Measurements from ENCODE around the gene KCNG2.
A peak's percentile ranks its signal among the peaks of the same experiment; 100 is the strongest.

The KCNG2 gene

DNA sequence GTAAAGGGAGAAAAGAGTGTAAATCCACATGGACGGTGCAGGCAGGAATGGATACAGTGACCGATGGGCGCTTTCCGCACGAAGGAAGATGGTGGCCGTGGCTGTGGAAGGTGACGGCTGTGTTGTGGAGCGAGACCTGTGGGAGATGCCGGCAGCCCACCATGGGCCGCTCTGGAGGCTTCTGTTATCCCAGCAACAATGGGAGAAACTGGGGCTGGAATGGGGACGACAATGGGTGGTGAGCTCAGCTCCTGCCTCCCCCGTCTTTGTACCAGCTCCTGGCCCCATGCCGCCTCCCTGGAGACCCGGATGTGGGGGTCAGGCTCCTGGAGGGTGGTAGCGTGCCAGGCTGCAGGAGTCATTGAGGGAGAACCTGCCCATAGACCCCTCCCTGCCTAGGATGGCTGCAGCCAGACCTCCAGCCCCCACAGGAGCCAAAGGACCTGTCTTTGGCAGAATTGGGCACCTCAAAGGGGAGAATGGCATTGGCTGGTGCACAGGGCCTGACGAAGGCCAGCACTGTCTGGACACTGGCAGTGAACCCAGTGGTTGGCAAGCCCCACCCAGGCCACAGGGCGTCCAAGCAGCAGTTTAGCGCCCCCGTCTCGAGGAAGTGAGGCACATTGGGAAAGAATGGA, 81.1 kb downstream of the KCNG2 start:
- H3K9ac ChIP-seq, result no peak overlapping the region
- H3K4me2 ChIP-seq, result no peak overlapping the region
- no peak for TF ChIP-seq Cebpa-rat (IDR thresholded peaks at IDR 0.05)
- 0 out of 22 replicates have a peak, but pooled peaks cover 0 to 13% (median 0%) of the 10 kb centered on the region in 11 experiments for H4K20me1 ChIP-seq
- H3K9me3 ChIP-seq (replicated peaks in 1 of 11), result peaks cover 0 to 13% (median 6%) of the 10 kb centered on the region in 11 experiments; a peak in 8 of 22 replicates
- H3K36me3 ChIP-seq, result no peaks in the 10 kb centered on the region
- H3K27me3 ChIP-seq, result no peaks in the 10 kb centered on the region
- H3K4me1 ChIP-seq, result peaks cover 0 to 1% (median 0%) of the 10 kb centered on the region in 10 experiments; a peak in 1 of 20 replicates
- H3K27ac ChIP-seq, result no peak overlapping the region
- no peak overlapping the region for H3K4me3 ChIP-seq

DNA sequence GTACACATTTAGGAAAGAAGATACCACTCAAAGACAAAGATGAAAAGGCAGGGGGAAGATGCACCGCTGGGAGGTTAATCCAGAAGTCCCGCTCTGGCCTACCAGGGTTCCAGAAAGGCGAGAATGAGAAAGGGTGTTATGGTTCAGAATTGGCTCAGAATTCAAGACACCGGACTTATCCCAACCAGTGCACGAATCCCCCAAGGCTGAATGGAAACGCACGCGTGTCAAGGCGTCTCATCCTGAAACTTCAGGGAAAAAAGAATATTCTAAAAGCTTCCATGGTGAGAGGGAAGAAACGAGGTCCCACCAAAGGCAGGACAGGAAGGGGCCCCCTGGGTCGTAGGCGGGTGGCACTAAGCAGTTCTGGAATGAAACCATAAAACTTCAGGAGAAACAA, 81.8 kb downstream of the KCNG2 start:
- Histone ChIP-seq H3K4me2 (no peak overlapping the region), H3K4me1 (peaks cover 3 to 9% (median 5%) of the 10 kb centered on the region in 10 experiments; a peak in 17 of 20 replicates), H3K27ac (no peak overlapping the region), H3K27me3 (peaks cover 0 to 5% (median 0%) of the 10 kb centered on the region in 11 experiments; a peak in 2 of 22 replicates), H3K9ac (no peak overlapping the region), H3K9me3 (replicated peaks in 1 of 11) (peaks cover 0 to 13% (median 6%) of the 10 kb centered on the region in 11 experiments; a peak in 8 of 22 replicates), H3K36me3 (no peaks in the 10 kb centered on the region), H4K20me1 (peaks cover 0 to 13% (median 0%) of the 10 kb centered on the region in 11 experiments; a peak in 1 of 22 replicates), H3K4me3 (no peak overlapping the region)
- no peak for TF ChIP-seq Cebpa-rat (IDR thresholded peaks at IDR 0.05)

DNA sequence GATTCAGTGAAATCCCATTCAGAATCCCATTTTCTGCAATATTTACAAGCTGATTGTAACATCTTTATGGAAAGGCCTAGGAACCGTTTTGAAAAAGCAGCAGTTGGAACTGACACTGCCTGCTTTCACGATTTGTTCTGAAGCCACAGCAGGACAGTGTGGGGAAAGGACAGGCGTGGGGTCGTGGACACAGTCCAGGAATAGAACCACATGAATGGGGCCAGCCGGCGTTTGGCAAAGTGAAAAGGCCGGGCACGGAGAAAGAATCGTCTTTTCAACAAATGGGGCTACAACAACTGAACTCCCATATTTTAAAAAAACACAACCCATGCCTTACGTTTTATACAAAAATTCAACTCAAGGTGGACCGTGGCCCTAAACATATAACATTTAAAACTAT, 84.0 kb downstream of the KCNG2 start:
- H3K36me3 ChIP-seq, result no peaks in the 10 kb centered on the region
- no peak for TF ChIP-seq Cebpa-rat (IDR thresholded peaks at IDR 0.05)
- no peak overlapping the region for H3K9ac ChIP-seq

DNA sequence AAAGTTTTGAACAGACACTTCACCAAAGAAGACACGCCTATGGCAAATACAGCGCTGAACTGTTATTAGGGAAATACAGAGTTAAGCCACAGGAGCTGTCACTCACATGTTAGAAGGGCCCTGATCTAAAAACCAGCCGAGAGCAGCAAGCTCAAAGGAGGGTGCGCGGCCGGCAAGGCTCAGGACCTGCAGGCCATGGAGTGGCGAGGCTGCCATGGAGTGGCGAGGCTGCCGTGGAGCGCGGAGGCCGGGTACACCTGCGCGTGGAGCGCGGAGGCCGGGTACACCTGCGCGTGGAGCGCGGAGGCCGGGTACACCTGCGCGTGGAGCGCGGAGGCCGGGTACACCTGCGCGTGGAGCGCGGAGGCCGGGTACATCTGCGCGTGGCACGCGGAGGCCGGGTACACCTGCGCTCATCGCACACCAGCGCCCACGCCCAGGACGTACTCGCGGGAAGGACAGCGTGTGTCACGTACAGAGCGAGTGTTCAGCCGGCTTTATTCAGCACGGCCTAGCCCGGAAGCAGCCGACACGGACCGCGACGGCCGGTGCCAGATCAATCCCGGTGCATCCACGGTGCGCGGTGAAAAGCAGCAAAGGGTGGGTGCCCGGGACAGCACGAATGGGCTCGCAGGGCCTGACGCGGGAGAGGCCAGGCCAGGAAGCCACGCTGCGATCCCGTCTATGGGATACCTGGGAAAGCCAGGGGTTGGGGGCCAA, 84.9 kb downstream of the KCNG2 start:
- Histone ChIP-seq H3K9ac (no peak overlapping the region), H3K27ac (no peak overlapping the region), H3K4me2 (no peak overlapping the region), H3K36me3 (no peaks in the 10 kb centered on the region), H3K27me3 (peaks cover 0 to 15% (median 0%) of the 10 kb centered on the region in 11 experiments; a peak in 7 of 22 replicates), H4K20me1 (peaks cover 0 to 5% (median 0%) of the 10 kb centered on the region in 11 experiments; a peak in 3 of 22 replicates), H3K4me3 (no peak overlapping the region), H3K4me1 (peaks cover 13 to 20% (median 15%) of the 10 kb centered on the region in 10 experiments; a peak in 19 of 20 replicates), H3K9me3 (replicated peaks in 1 of 11) (peaks cover 0 to 18% (median 10%) of the 10 kb centered on the region in 11 experiments; a peak in 15 of 22 replicates)
- TF ChIP-seq Cebpa-rat (IDR thresholded peaks at IDR 0.05), result no peak

More for the DNA sequence above, 84.0 kb downstream of the KCNG2 start:
- Histone ChIP-seq H4K20me1 (peaks cover 0 to 5% (median 0%) of the 10 kb centered on the region in 11 experiments; a peak in 3 of 22 replicates), H3K9me3 (replicated peaks in 1 of 11) (peaks cover 0 to 13% (median 6%) of the 10 kb centered on the region in 11 experiments; a peak in 8 of 22 replicates), H3K4me3 (no peak overlapping the region), H3K27me3 (peaks cover 0 to 15% (median 0%) of the 10 kb centered on the region in 11 experiments; a peak in 7 of 22 replicates), H3K27ac (no peak overlapping the region), H3K4me1 (peaks cover 13 to 20% (median 15%) of the 10 kb centered on the region in 10 experiments; a peak in 19 of 20 replicates), H3K4me2 (no peak overlapping the region)

GRCh38 chr18:79883461-79884293, 85.9 kb downstream of the KCNG2 start:
- H3K4me2 ChIP-seq, result peak overlapping the region in 6 of 11 experiments; percentile 70 to 83 (median 71); a peak in 12 of 22 replicates
- H3K27me3 ChIP-seq, result peaks cover 0 to 15% (median 0%) of the 10 kb centered on the region in 11 experiments; a peak in 7 of 22 replicates
- H3K9ac ChIP-seq, result no peak overlapping the region
- peaks cover 13 to 20% (median 15%) of the 10 kb centered on the region in 10 experiments; a peak in 19 of 20 replicates for H3K4me1 ChIP-seq
- H3K27ac ChIP-seq, result no peak overlapping the region
- H3K36me3 ChIP-seq, result no peaks in the 10 kb centered on the region
- no peak for TF ChIP-seq Cebpa-rat (IDR thresholded peaks at IDR 0.05)
- H4K20me1 ChIP-seq, result peaks cover 0 to 5% (median 0%) of the 10 kb centered on the region in 11 experiments; a peak in 3 of 22 replicates
- no peak overlapping the region for H3K4me3 ChIP-seq
- H3K9me3 ChIP-seq (replicated peaks in 1 of 11), result peaks cover under 1 to 26% (median 20%) of the 10 kb centered on the region in 11 experiments; a peak in 18 of 22 replicates

DNA sequence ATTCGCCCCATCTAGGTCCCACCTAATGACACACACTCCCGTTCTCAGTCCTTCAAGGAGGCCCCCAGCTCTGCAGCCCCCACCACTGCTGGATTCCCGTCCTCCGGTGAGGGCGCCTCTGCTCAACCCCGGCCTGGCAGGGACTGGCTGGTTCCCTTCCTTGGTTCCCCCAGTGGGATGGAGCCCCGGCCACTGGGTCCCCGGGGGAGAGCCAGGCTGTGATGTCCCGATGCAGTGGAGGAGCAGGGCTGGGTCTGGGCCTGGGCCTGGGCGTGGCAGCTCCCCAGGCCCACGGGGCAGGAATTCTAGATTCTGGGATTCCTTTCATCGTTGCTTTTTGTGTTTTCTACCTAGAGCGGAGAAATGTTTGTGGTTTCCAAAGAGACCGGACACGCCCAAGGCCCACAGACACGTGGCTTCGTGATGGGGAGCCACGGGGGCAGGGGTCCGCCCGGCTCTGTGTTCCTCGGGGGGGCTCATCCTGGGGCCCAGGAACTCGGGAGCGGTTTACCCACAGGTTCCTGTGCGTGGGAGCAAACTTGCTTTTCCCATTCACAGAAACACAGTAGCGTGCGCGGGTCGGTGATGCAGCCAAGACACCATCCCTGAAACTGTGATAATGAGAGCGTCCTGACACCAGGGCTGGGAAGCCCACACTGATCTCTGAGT, 86.7 kb downstream of the KCNG2 start:
- Histone ChIP-seq H3K27ac (0 out of 22 replicates have a peak overlapping the region, but pooled peaks of 1 of the 11 experiments have one; percentile 1), H3K9ac (peak overlapping the region in 5 of 11 experiments; percentile 6 to 42 (median 33); a peak in 4 of 22 replicates), H3K4me1 (peaks cover 13 to 20% (median 15%) of the 10 kb centered on the region in 10 experiments; a peak in 19 of 20 replicates), H3K4me3 (peak overlapping the region in 1 of 10 experiments; percentile 13; a peak in 1 of 20 replicates), H4K20me1 (peaks cover 0 to 5% (median 0%) of the 10 kb centered on the region in 11 experiments; a peak in 3 of 22 replicates), H3K27me3 (peaks cover 0 to 15% (median 0%) of the 10 kb centered on the region in 11 experiments; a peak in 7 of 22 replicates), H3K36me3 (no peaks in the 10 kb centered on the region), H3K4me2 (peak overlapping the region; percentile 68 to 83 (median 72)), H3K9me3 (replicated peaks in 1 of 11) (peaks cover 8 to 28% (median 23%) of the 10 kb centered on the region in 11 experiments)
- TF ChIP-seq Cebpa-rat (IDR thresholded peaks at IDR 0.05), result no peak

GRCh38 chr18:79884963-79885728, 87.4 kb downstream of the KCNG2 start:
- Histone ChIP-seq H3K4me1 (peaks cover 13 to 20% (median 15%) of the 10 kb centered on the region in 10 experiments; a peak in 19 of 20 replicates), H3K4me3 (0 out of 20 replicates have a peak overlapping the region, but pooled peaks of 1 of the 10 experiments have one; percentile 13), H3K36me3 (no peaks in the 10 kb centered on the region), H3K27ac (peak overlapping the region in 1 of 11 experiments; percentile 1; a peak in 1 of 22 replicates), H3K9ac (peak overlapping the region in 6 of 11 experiments; percentile 1 to 42 (median 20); a peak in 4 of 22 replicates), H3K27me3 (peaks cover 0 to 15% (median 0%) of the 10 kb centered on the region in 11 experiments; a peak in 7 of 22 replicates), H3K4me2 (peak overlapping the region; percentile 68 to 83 (median 72)), H4K20me1 (peaks cover 0 to 5% (median 0%) of the 10 kb centered on the region in 11 experiments; a peak in 3 of 22 replicates), H3K9me3 (replicated peaks in 1 of 11) (peaks cover 15 to 35% (median 30%) of the 10 kb centered on the region in 11 experiments)
- no peak for TF ChIP-seq Cebpa-rat (IDR thresholded peaks at IDR 0.05)
